Right atrium auricular region (tissue), 2 donors: ENCODE measurements around the gene TNKS1BP1. TPM values are rescaled to one million over a fixed set of nuclear protein-coding genes. Genes with fewer than 3 reads are reported as not detected.
A peak's percentile ranks its signal among the peaks of the same experiment; 100 is the strongest.

Experiments used
- DNase-seq: peaks from one replicate; pipeline ENCODE4 v3.0.0-alpha.2; 2019; ENCODE audit warnings: low spot score
- H3K27ac ChIP-seq, 2 donors: fragments of 200-600 bp; sonication (generic); 1 replicate in 1 of 2; 2 replicates in 1 of 2; pipeline ENCODE4 v1.5.1; 2016 to 2019
- H3K27me3 ChIP-seq, 2 donors: fragments of 200-600 bp; sonication (generic); one replicate each; pipeline versions ENCODE4 v1.5.1 to v1.6.0; 2017 to 2019
- H3K36me3 ChIP-seq: fragments of 200-600 bp; sonication (generic); one replicate; pipeline ENCODE4 v1.5.1; 2016
- H3K4me1 ChIP-seq, 2 donors: fragments of 200-600 bp; sonication (generic); one replicate each; pipeline versions ENCODE4 v1.5.1 to v1.6.0; 2017 to 2019
- H3K4me3 ChIP-seq, 2 donors: fragments of 200-600 bp; sonication (generic); 1 replicate in 1 of 2; 2 replicates in 1 of 2; pipeline ENCODE4 v1.5.1; 2017 to 2019; ENCODE audit warnings: mild to moderate bottlenecking in 1 of 2, moderate library complexity in 1 of 2
- H3K9me3 ChIP-seq, 2 donors: fragments of 200-600 bp; sonication (generic); one replicate each; pipeline ENCODE4 v1.5.1; 2019
- total RNA-seq, 2 donors: library from RNA; depleted of rRNA; stranded (reverse); fragments of >200 nt; gene quantifications; one replicate each; pipeline ENCODE4 v1.1.0, GENCODE V29; 2016
- TF ChIP-seq, protein P1 (sequence below), 2 donors: fragments of 200-600 bp; sonication (generic); IDR thresholded peaks; one replicate each; pipeline ENCODE4 v1.5.1; 2019; ENCODE audit warnings: antibody characterized with exemption in 2 of 2

TNKS1BP1 gene, protein sequence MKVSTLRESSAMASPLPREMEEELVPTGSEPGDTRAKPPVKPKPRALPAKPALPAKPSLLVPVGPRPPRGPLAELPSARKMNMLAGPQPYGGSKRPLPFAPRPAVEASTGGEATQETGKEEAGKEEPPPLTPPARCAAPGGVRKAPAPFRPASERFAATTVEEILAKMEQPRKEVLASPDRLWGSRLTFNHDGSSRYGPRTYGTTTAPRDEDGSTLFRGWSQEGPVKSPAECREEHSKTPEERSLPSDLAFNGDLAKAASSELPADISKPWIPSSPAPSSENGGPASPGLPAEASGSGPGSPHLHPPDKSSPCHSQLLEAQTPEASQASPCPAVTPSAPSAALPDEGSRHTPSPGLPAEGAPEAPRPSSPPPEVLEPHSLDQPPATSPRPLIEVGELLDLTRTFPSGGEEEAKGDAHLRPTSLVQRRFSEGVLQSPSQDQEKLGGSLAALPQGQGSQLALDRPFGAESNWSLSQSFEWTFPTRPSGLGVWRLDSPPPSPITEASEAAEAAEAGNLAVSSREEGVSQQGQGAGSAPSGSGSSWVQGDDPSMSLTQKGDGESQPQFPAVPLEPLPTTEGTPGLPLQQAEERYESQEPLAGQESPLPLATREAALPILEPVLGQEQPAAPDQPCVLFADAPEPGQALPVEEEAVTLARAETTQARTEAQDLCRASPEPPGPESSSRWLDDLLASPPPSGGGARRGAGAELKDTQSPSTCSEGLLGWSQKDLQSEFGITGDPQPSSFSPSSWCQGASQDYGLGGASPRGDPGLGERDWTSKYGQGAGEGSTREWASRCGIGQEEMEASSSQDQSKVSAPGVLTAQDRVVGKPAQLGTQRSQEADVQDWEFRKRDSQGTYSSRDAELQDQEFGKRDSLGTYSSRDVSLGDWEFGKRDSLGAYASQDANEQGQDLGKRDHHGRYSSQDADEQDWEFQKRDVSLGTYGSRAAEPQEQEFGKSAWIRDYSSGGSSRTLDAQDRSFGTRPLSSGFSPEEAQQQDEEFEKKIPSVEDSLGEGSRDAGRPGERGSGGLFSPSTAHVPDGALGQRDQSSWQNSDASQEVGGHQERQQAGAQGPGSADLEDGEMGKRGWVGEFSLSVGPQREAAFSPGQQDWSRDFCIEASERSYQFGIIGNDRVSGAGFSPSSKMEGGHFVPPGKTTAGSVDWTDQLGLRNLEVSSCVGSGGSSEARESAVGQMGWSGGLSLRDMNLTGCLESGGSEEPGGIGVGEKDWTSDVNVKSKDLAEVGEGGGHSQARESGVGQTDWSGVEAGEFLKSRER (N-terminal part only)
- total RNA-seq, result 10 to 100 TPM; 26.8 to 52.5 TPM

DNA sequence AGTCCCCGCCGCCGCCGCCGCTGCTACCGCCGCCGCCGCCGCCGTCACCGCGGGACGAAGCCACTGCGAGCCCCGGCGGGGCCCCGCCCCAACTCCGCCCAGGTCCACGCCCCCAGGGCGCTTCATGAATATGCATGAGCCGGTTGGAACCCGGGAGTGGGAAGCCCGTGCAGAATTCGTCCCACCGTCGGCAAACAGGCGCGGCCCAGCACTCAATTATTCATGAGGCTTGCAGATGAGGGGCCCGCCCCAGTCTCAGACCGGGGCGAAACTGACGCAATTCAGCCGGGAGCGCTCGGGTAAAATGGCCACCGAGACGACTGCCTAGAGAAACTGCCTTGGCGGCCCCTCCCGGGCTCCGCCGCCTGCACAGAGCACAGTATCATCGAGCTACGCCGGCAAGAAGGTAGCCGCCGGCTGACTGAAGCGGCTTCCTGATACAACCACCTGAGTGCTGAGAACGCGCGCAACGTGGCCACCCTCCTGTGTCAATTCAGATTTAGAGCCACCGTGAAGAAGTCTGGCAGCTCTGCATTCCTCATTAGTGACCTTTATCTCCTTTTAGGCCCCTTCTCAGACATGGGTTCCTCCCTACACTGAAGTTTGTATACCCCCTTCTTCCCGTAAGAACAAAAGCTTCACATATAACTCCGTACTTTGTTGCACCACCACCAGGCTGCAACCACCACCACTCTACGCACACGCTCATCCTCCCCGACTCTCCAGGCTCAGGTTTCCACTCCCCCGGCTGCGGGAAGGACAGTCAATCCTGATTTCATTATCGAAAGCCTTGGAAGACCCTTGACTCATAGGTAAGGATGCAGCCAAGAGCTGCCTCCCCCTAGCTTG, at the start of gene TNKS1BP1:
TSS of gene TNKS1BP1 (minus strand) at position 67 of the 849 bp plus-strand sequence. CDS start 3,067 bp downstream, outside the sequence.
- Histone ChIP-seq H3K9me3 (no peaks in the 10 kb centered on the region), H3K4me3 (peak within 1 kb of the TSS; percentile 62 to 86), H3K36me3 (peaks cover 44% of the 10 kb centered on the region), H3K27me3 (no peaks in the 10 kb centered on the region), H3K4me1 (peaks cover 0 to 52% of the 10 kb centered on the region in 2 donors), H3K27ac (peak within 1 kb of the TSS; percentile 90 to 94)
- DNase-seq, result peak; percentile 100
- TF ChIP-seq, protein P1, sequence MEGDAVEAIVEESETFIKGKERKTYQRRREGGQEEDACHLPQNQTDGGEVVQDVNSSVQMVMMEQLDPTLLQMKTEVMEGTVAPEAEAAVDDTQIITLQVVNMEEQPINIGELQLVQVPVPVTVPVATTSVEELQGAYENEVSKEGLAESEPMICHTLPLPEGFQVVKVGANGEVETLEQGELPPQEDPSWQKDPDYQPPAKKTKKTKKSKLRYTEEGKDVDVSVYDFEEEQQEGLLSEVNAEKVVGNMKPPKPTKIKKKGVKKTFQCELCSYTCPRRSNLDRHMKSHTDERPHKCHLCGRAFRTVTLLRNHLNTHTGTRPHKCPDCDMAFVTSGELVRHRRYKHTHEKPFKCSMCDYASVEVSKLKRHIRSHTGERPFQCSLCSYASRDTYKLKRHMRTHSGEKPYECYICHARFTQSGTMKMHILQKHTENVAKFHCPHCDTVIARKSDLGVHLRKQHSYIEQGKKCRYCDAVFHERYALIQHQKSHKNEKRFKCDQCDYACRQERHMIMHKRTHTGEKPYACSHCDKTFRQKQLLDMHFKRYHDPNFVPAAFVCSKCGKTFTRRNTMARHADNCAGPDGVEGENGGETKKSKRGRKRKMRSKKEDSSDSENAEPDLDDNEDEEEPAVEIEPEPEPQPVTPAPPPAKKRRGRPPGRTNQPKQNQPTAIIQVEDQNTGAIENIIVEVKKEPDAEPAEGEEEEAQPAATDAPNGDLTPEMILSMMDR (IDR thresholded peaks at IDR 0.05), result no peak

DNA sequence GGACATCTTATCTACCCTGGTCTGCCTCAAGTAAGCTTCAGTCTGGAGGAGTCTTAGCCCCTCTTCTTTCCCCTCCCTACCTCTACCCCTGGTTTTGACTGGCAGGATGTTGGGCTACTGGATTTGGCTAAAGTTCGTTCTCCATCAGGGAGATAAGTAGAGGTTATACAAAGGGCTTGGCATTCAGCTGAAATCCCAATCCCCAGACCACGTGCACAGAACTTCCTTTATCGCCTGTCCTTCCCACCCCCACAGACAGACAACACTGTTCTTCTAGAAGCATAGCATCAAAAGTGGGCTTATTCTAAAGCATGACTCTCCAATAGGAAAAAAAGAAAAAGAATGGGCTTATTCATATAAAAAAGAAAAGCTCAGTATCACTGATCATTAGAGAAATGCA, 48.4 kb upstream of the TNKS1BP1 start:
- H3K4me1 ChIP-seq, result peaks cover 0 to 5% of the 10 kb centered on the region in 2 donors
- TF ChIP-seq, protein P1 (IDR thresholded peaks at IDR 0.05), result no peak
- no peak for DNase-seq
- no peaks in the 10 kb centered on the region for H3K36me3 ChIP-seq
- no peak overlapping the region for H3K27ac ChIP-seq
- no peaks in the 10 kb centered on the region for H3K9me3 ChIP-seq
- H3K4me3 ChIP-seq, result no peak overlapping the region
- H3K27me3 ChIP-seq, result no peaks in the 10 kb centered on the region

DNA sequence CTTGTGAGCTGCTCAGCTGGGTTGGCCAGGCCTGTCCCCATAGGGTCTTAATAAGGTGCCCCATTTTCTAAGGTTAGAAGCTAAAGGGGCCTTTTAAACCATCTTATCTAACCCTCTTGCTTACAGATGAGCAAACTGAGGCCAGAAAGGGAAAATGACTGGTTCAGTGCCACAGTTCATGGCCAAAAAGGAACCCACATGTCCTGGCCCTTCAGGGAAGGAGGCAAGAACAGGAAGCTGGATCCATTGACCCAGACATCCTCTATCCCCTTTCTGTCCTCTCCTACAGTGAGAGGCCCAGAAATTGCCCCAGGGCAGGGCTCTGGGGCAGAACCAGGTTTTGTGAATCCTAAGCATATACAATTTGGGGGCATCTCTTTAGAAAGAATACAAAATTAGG, 46.2 kb upstream of the TNKS1BP1 start:
- DNase-seq, result no peak
- no peak overlapping the region for H3K27ac ChIP-seq
- peaks cover 0 to 5% of the 10 kb centered on the region in 2 donors for H3K4me1 ChIP-seq
- no peaks in the 10 kb centered on the region for H3K27me3 ChIP-seq
- TF ChIP-seq, protein P1 (IDR thresholded peaks at IDR 0.05), result no peak
- no peaks in the 10 kb centered on the region for H3K9me3 ChIP-seq
- no peak overlapping the region for H3K4me3 ChIP-seq
- H3K36me3 ChIP-seq, result no peaks in the 10 kb centered on the region

DNA sequence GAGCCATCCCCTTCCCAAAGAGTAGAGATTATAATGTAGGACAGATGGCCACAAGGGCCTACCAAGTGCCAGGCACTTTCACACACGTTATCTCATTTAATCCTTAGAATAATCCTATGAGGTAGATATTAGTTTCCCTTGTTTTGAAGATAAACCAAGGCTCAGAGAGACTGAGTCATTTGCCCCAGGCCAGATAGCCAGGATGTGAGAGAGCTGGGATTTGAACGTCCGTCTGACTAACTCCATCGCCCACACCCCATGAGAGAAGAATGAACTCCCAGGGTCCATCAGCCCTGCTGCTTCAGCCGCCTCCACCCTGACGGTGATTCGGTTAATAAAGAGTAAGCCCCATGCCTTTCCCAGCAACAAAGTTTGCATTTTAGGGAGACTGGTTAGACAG, 45.5 kb upstream of the TNKS1BP1 start:
- DNase-seq, result no peak
- Histone ChIP-seq H3K9me3 (no peaks in the 10 kb centered on the region), H3K4me3 (no peak overlapping the region), H3K27ac (no peak overlapping the region), H3K4me1 (peaks cover 0 to 5% of the 10 kb centered on the region in 2 donors), H3K36me3 (no peaks in the 10 kb centered on the region), H3K27me3 (no peaks in the 10 kb centered on the region)
- TF ChIP-seq, protein P1 (IDR thresholded peaks at IDR 0.05), result no peak

DNA sequence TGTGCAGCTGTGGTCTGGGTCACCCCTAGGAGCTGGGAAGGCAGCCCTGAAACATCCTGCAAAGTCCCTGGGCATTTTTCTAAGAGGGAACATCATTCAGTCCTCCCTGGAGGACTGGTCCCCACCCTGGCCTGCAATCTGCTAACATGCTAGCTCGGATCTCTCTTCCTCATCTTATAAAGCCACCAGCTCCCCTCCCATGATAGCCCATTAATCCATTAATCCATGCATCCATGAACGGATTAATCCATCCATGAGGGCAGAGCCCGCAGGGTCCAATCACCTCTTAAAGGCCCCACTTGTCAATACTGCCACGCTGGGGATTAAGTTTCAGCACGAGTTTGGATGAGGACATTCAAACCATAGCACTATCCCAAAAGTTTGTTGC, 44.1 kb upstream of the TNKS1BP1 start:
- no peaks in the 10 kb centered on the region for H3K27me3 ChIP-seq

More for the DNA sequence above, 44.1 kb upstream of the TNKS1BP1 start:
- Histone ChIP-seq H3K36me3 (no peaks in the 10 kb centered on the region), H3K9me3 (no peaks in the 10 kb centered on the region), H3K27ac (no peak overlapping the region), H3K4me1 (peaks cover 0 to 5% of the 10 kb centered on the region in 2 donors), H3K4me3 (no peak overlapping the region)
- no peak for DNase-seq
- TF ChIP-seq, protein P1 (IDR thresholded peaks at IDR 0.05), result no peak
